Mesothelial cell of epicardium (in vitro differentiated cells): Measurements from ENCODE around the gene ERAS. TPM values are rescaled to one million over a fixed set of nuclear protein-coding genes. Genes with fewer than 3 reads are reported as not detected.

Experiments
- DNase-seq, 2 experiments: peaks; one replicate each; pipeline ENCODE4 v3.0.0; 2021; ENCODE audit warnings: low spot score in 2 of 2; ENCODE audit not compliant: unreplicated experiment in 2 of 2
- H3K27ac Mint-ChIP-seq: 2 replicates; pipeline ENCODE4 v1.8.0; 2021; ENCODE audit warnings: mixed read lengths
- H3K27me3 Mint-ChIP-seq: 2 replicates; pipeline ENCODE4 v1.8.0; 2021; ENCODE audit warnings: low read depth, mixed read lengths
- H3K36me3 Mint-ChIP-seq: 2 replicates; pipeline ENCODE4 v1.8.0; 2021; ENCODE audit warnings: mixed read lengths
- H3K4me1 Mint-ChIP-seq: 2 replicates; pipeline ENCODE4 v1.8.0; 2021; ENCODE audit warnings: mixed read lengths
- H3K4me3 Mint-ChIP-seq: 2 replicates; pipeline ENCODE4 v1.8.0; 2021; ENCODE audit warnings: mild to moderate bottlenecking, moderate library complexity, mixed read lengths
- H3K9me3 Mint-ChIP-seq: 2 replicates; pipeline ENCODE4 v1.8.0; 2021; ENCODE audit warnings: mixed read lengths
- CTCF ChIP-seq: fragments of 200-600 bp; sonication (generic); IDR thresholded peaks from one replicate; pipeline ENCODE4 v1.5.0; 2021; ENCODE audit warnings: antibody characterized with exemption; ENCODE audit not compliant: unreplicated experiment
- total RNA-seq: library from RNA; stranded (reverse); gene quantifications from 3 replicates; pipeline ENCODE4 v1.2.1, GENCODE V29; 2021

Gene ERAS
- total RNA-seq, 1 donor from 2014 or later = 0.63 TPM

- H3K36me3 Mint-ChIP-seq = no peaks in the 10 kb centered on the region
- TF ChIP-seq CTCF = no peak
- no peak overlapping the region for H3K27ac Mint-ChIP-seq
- peaks cover 3% of the 10 kb centered on the region for H3K4me1 Mint-ChIP-seq
- no peak overlapping the region for H3K4me3 Mint-ChIP-seq
- H3K9me3 Mint-ChIP-seq = peaks cover 4% of the 10 kb centered on the region
- peaks cover 6% of the 10 kb centered on the region for H3K27me3 Mint-ChIP-seq
- no peak for DNase-seq
Observed at GRCh38 chrX:48792219-48792618, 34.1 kb upstream of the ERAS start.

- H3K27me3 Mint-ChIP-seq = no peaks in the 10 kb centered on the region
- DNase-seq = no peak
- no peaks in the 10 kb centered on the region for H3K36me3 Mint-ChIP-seq
- H3K4me1 Mint-ChIP-seq = peaks cover 3% of the 10 kb centered on the region
- TF ChIP-seq CTCF = no peak
- H3K27ac Mint-ChIP-seq = no peak overlapping the region
- peaks cover 13% of the 10 kb centered on the region for H3K9me3 Mint-ChIP-seq
- H3K4me3 Mint-ChIP-seq = no peak overlapping the region
Observed at GRCh38 chrX:48793935-48794334, 32.4 kb upstream of the ERAS start.

- no peak overlapping the region for H3K4me3 Mint-ChIP-seq
- H3K9me3 Mint-ChIP-seq = peaks cover 13% of the 10 kb centered on the region
- H3K27me3 Mint-ChIP-seq = no peaks in the 10 kb centered on the region
- no peak for DNase-seq
- peaks cover 3% of the 10 kb centered on the region for H3K4me1 Mint-ChIP-seq
- H3K36me3 Mint-ChIP-seq = no peaks in the 10 kb centered on the region
- no peak overlapping the region for H3K27ac Mint-ChIP-seq
- no peak for TF ChIP-seq CTCF
Observed at GRCh38 chrX:48794340-48794910, 31.9 kb upstream of the ERAS start.

GRCh38 chrX:48794911-48795515 lies 31.3 kb upstream of the ERAS start:
- peaks cover 3% of the 10 kb centered on the region for H3K4me1 Mint-ChIP-seq
- no peak overlapping the region for H3K4me3 Mint-ChIP-seq
- peaks cover 13% of the 10 kb centered on the region for H3K9me3 Mint-ChIP-seq
- TF ChIP-seq CTCF = no peak
- no peaks in the 10 kb centered on the region for H3K27me3 Mint-ChIP-seq
- H3K36me3 Mint-ChIP-seq = no peaks in the 10 kb centered on the region
- H3K27ac Mint-ChIP-seq = no peak overlapping the region
- no peak for DNase-seq

- Mint-ChIP-seq H3K27ac (no peak overlapping the region), H3K36me3 (no peaks in the 10 kb centered on the region), H3K9me3 (peaks cover 20% of the 10 kb centered on the region), H3K27me3 (no peaks in the 10 kb centered on the region), H3K4me3 (no peak overlapping the region), H3K4me1 (peaks cover 13% of the 10 kb centered on the region)
- DNase-seq = no peak
- no peak for TF ChIP-seq CTCF
Observed at GRCh38 chrX:48798318-48798717, 28.0 kb upstream of the ERAS start.
